Tibial nerve (tissue), 4 donors: ENCODE measurements around the gene DNAJC5.

Experiments
- CTCF ChIP-seq, 5 experiments: fragments of 200-600 bp in 3 of 5; fragments of 450-650 bp in 2 of 5; sonication (generic) in 3 of 5; IDR thresholded peaks; one replicate each; pipeline ENCODE4 v1.5.1; 2016 to 2019; ENCODE audit warnings: antibody characterized with exemption in 5 of 5, mild to moderate bottlenecking in 3 of 5, moderate library complexity in 2 of 5
- EP300 ChIP-seq, 2 donors: sonication (generic); formaldehyde crosslinking; IDR thresholded peaks; one replicate each; pipeline ENCODE4 v1.6.1; 2017; ENCODE audit warnings: antibody characterized with exemption in 2 of 2, mild to moderate bottlenecking in 1 of 2

- TF ChIP-seq CTCF (IDR thresholded peaks at IDR 0.05) (no peak), EP300 (IDR thresholded peaks at IDR 0.05) (no peak)
Measured at GRCh38 chr20:63963348-63963741, 68.4 kb downstream of the DNAJC5 start.
